Immature natural killer cell (primary cell): ENCODE data around the gene ZNF143. TPM values are rescaled to one million over a fixed set of nuclear protein-coding genes. Genes with fewer than 3 reads are reported as not detected.

Source experiments
- DNase-seq, 3 donors: peaks; one replicate each; pipeline ENCODE4 v3.0.0; 2022; ENCODE audit warnings: mixed read lengths in 1 of 3
- H3K27ac Mint-ChIP-seq, 6 donors: one replicate each; pipeline ENCODE4 v1.8.0; 2020; ENCODE audit warnings: mixed read lengths in 6 of 6, mild to moderate bottlenecking in 5 of 6, inconsistent platforms in 4 of 6, moderate library complexity in 3 of 6
- H3K27me3 Mint-ChIP-seq, 3 donors: one replicate each; pipeline ENCODE4 v1.8.0; 2020 to 2021; ENCODE audit warnings: low read depth in 3 of 3, mild to moderate bottlenecking in 3 of 3, mixed read lengths in 3 of 3, moderate library complexity in 3 of 3, inconsistent platforms in 1 of 3
- H3K36me3 Mint-ChIP-seq, 3 donors: one replicate each; pipeline ENCODE4 v1.8.0; 2020; ENCODE audit warnings: mixed read lengths in 3 of 3, inconsistent platforms in 2 of 3, mild to moderate bottlenecking in 2 of 3
- H3K4me1 Mint-ChIP-seq, 2 donors: one replicate each; pipeline ENCODE4 v1.8.0; 2020; ENCODE audit warnings: inconsistent platforms in 2 of 2, mild to moderate bottlenecking in 2 of 2, mixed read lengths in 2 of 2, moderate library complexity in 1 of 2
- H3K4me3 Mint-ChIP-seq, 5 donors: one replicate each; pipeline ENCODE4 v1.8.0; 2020; ENCODE audit warnings: mild to moderate bottlenecking in 5 of 5, mixed read lengths in 5 of 5, inconsistent platforms in 3 of 5, moderate library complexity in 3 of 5
- H3K9me3 Mint-ChIP-seq, 6 donors: one replicate each; pipeline ENCODE4 v1.8.0; 2020; ENCODE audit warnings: mild to moderate bottlenecking in 6 of 6, mixed read lengths in 6 of 6, inconsistent platforms in 4 of 6, moderate library complexity in 3 of 6
- polyA plus RNA-seq, 3 donors: library from polyadenylated mRNA; unstranded; fragments of 300-500 nt; fragmentation: Illumina TruSeq; gene quantifications; one replicate each; pipeline ENCODE4 v1.2.3, GENCODE V29; 2021

The ZNF143 gene
- polyA plus RNA-seq, 3 donors from 2014 or later = 29.1 to 35.3 (median 34.9) TPM

DNA sequence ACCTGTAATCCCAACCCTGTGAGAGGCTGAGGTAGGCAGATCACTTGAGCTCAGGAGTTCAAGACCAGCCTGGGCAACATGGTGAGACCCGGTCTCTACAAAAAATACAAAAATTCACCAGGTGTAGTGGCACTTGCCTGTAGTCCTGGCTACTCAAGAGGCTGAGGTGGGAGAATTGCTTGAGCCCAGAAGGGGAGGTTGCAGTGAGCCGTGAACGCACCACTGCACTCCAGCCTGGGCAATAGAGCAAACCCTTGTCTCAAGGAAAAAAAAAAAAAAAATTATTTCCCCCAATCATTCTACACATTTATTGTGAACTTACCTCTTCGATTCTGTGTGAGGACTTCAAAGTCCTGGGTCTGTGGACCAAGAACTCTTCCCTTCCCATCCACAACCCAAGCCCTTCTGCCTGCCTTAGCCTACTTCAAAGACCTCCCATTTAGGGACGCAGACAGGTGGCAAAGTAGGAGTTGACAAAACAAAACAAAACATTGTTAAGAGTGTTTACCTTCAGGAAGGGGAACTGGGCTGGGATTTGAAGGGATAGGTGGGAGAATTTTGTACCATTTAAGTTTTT is 108.9 kb downstream of the ZNF143 start:
- no peak for DNase-seq
- Mint-ChIP-seq H3K36me3 (peaks cover 0 to 7% (median 0%) of the 10 kb centered on the region in 3 donors), H3K4me3 (no peak overlapping the region), H3K9me3 (no peaks in the 10 kb centered on the region), H3K27ac (no peak overlapping the region), H3K27me3 (peaks cover 2 to 10% (median 7%) of the 10 kb centered on the region in 3 donors), H3K4me1 (peaks cover 6 to 12% of the 10 kb centered on the region in 2 donors)

DNA sequence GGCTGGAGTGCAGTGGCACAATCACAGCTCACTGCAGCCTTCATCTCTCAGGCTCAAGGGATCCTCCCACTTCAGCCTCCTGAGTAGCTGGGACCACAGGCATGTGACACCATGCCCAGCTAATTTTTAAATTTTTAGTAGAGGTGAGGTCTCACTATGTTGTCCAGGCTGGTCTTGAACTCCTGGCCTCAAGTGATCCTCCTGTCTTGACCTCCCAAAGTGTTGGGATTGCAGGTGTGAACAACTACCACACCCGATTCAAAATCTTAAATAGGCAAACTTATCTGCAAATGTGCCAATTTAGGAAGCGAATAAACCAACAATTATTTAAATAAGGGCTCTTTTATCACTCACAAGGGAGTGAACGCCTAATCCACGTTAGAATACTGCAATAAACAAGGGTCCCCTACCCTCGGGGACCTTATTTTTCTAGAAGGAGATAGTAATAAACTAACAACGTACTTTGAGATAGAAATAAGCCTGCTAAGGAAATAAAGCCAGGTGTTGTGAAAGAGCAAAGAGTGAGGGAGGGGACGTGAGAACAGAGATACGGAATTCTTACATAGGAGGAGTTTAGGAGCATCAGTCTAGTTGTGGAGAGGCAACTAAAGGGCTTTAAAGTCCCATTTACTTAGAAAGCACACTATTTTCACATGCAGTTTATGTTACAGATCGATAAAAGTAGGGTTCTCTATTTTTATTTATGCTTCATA is 109.7 kb downstream of the ZNF143 start:
- Mint-ChIP-seq H3K4me1 (peaks cover 14 to 20% of the 10 kb centered on the region in 2 donors), H3K4me3 (peak overlapping the region in 2 of 5 donors; percentile 9 to 21), H3K27ac (no peak overlapping the region), H3K36me3 (peaks cover 0 to 3% (median 3%) of the 10 kb centered on the region in 3 donors), H3K27me3 (peaks cover 2 to 16% (median 4%) of the 10 kb centered on the region in 3 donors), H3K9me3 (no peaks in the 10 kb centered on the region)
- DNase-seq = no peak

DNA sequence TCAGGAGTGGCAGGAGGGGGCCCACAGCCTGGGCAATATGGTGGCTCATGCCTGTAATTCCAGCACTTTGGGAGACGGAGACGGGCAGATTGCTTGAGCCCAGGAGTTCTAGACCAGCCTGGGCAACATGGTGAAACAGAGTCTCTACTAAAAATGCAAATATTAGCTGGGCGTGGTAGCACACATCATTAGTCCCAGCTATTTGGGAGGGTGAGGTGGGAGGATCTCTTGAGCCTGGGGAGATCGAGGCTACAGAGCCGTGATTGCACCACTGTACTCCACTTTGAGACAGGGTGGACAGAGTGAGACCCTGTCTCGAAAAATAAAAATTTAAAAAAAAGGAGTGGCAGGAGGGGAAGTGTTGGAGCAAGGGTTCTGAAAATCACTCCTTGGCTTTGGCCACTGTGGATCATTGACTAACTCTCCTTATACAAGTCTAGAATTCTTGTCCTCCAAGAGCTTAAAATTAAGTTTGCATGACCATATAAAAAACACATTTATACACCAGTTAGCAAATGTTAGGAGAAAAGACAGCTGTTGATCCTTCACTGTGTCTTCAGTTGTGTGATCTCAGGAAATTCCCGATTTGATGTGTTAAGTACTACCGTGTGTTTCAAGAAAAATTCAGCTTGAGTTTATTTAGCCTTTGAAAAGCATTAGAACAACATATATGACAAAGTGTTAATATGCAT is 110.4 kb downstream of the ZNF143 start:
- Mint-ChIP-seq H3K27ac (no peak overlapping the region), H3K9me3 (no peaks in the 10 kb centered on the region), H3K27me3 (peaks cover 2 to 16% (median 4%) of the 10 kb centered on the region in 3 donors), H3K4me3 (peak overlapping the region in 4 of 5 donors; percentile 81 to 88 (median 83)), H3K4me1 (peaks cover 22 to 27% of the 10 kb centered on the region in 2 donors), H3K36me3 (peaks cover 0 to 3% (median 0%) of the 10 kb centered on the region in 3 donors)
- DNase-seq = no peak

DNA sequence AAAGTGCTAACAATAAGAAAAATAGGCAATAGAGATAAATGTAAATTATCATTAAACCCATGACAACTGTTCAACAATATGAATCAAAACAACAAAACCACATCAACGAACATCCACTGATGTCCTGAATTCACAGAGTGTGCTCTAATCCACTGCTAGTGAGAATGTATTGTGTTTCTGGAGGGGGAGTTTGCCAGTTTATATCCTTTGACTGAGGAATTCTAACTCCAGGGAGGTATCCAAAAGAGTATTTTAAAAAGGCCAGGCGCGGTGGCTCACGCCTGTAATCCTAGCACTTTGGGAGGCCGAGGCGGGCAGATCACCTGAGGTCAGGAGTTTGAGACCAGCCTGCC is 110.9 kb downstream of the ZNF143 start:
- Mint-ChIP-seq H3K27ac (peak overlapping the region in 2 of 6 donors; percentile 13 to 64), H3K4me3 (peak overlapping the region; percentile 53 to 88 (median 83)), H3K27me3 (peaks cover 2 to 16% (median 4%) of the 10 kb centered on the region in 3 donors), H3K4me1 (peaks cover 27 to 33% of the 10 kb centered on the region in 2 donors), H3K9me3 (no peaks in the 10 kb centered on the region), H3K36me3 (peaks cover 0 to 3% (median 0%) of the 10 kb centered on the region in 3 donors)
- DNase-seq = no peak

DNA sequence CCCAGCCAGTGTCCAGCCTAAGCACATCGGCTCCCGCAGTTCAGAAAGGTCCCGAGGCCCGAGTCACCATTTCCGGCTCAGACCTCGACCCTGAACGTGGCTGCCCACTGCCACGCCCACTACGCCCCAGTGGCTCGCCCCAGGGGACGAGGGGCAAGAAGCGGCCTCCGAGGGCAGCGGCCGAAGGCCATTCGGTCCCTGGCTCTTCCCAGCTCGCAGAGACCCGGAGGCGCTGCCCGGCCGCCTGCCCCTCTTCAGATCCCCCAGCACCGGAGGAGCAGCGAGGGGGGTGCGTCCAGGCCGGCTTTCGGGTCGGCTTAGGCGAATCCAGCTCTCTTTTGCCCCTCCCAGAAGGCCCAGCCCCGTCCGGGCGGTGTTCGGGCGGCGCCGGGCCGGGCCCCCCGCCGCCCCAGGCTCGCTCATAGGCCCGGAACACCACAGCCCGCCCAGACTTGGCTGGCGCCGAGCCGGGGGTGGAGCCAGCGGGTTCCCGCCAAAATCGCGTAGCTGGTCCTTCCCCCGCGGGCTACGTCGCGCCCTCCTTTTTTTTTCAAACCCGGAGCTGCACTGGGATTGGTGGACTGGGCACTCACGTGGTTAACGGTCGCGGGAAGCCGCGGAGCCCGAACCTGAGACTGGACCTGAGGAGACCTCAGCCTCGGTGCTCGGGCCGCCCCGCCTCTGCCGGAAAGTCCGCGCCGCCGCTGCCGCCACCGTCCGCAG is 112.4 kb downstream of the ZNF143 start, which contains the start of gene WEE1:
Gene WEE1 (plus strand): TSS at position 619 of the 723 bp plus-strand sequence. CDS start 264 bp downstream, outside the sequence.
- peak within 1 kb of the TSS; percentile 81 to 94 (median 88) for H3K27ac Mint-ChIP-seq
- peak; percentile 97 to 98 (median 97) for DNase-seq
- H3K36me3 Mint-ChIP-seq = peaks cover 0 to 3% (median 0%) of the 10 kb centered on the region in 3 donors
- no peaks in the 10 kb centered on the region for H3K9me3 Mint-ChIP-seq
- peaks cover 40 to 47% of the 10 kb centered on the region in 2 donors for H3K4me1 Mint-ChIP-seq
- H3K27me3 Mint-ChIP-seq = peaks cover 2 to 16% (median 4%) of the 10 kb centered on the region in 3 donors
- peak within 1 kb of the TSS; percentile 83 to 96 (median 89) for H3K4me3 Mint-ChIP-seq

DNA sequence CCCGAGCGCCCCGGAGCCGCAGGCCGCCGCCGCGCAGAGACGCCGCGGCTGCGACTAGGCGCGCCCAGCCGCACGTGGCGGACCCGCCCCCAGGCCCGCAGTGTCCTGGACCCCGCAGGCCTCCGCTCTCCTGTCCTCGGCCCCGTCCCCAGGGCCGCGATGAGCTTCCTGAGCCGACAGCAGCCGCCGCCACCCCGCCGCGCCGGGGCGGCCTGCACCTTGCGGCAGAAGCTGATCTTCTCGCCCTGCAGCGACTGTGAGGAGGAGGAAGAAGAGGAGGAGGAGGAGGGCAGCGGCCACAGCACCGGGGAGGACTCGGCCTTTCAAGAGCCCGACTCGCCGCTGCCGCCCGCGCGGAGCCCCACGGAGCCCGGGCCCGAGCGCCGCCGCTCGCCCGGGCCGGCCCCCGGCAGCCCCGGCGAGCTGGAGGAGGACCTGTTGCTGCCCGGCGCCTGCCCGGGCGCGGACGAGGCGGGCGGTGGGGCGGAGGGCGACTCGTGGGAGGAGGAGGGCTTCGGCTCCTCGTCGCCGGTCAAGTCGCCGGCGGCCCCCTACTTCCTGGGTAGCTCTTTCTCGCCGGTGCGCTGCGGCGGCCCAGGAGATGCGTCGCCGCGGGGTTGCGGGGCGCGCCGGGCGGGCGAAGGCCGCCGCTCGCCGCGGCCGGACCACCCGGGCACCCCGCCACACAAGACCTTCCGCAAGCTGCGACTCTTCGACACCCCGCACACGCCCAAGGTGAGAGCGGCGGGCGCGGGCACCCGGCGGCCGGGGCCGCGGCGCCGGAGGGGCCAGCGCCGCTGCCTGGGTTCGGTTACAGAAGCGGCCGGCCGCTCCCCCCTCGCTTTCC is 113.2 kb downstream of the ZNF143 start:
- Mint-ChIP-seq H3K27ac (peak overlapping the region; percentile 78 to 91 (median 86)), H3K9me3 (no peaks in the 10 kb centered on the region), H3K27me3 (peaks cover 2 to 16% (median 4%) of the 10 kb centered on the region in 3 donors), H3K4me1 (peaks cover 45 to 53% of the 10 kb centered on the region in 2 donors), H3K4me3 (peak overlapping the region; percentile 80 to 96 (median 89)), H3K36me3 (peaks cover 0 to 3% (median 0%) of the 10 kb centered on the region in 3 donors)
- peak; percentile 26 to 31 (median 29) for DNase-seq

DNA sequence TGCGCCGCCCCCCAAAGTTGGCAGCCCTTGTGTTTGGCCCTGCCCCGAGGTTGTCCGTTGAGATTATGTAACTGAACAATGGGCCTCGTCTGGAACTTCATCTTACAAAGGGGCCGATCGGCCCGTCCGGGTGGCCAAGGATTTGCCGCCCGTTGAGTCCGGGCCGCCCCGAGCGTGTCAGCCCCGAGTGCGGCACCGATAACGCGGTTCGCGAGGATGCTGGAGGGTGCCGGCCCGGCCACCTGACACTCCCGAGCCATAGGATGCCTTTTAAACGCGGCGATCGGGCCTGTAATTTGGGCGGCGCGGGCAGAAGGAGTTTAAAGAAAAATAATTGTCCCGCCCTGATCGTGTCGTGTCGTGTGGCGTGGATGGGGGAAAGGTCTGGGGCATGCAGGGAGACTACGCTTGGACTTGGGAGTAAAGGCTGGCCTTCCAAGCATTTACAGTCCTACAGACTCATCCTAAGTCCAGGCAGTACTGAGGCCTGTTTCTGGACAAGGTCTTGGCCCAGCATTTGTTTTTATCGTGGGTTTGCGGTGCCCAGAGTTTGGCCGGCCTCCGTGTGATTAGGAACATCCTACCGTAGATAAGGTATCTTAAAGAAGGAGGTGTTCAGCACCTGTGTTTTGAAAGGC is 113.9 kb downstream of the ZNF143 start:
- peaks cover 0 to 3% (median 0%) of the 10 kb centered on the region in 3 donors for H3K36me3 Mint-ChIP-seq
- DNase-seq = peak; percentile 19 to 28 (median 21)

DNA sequence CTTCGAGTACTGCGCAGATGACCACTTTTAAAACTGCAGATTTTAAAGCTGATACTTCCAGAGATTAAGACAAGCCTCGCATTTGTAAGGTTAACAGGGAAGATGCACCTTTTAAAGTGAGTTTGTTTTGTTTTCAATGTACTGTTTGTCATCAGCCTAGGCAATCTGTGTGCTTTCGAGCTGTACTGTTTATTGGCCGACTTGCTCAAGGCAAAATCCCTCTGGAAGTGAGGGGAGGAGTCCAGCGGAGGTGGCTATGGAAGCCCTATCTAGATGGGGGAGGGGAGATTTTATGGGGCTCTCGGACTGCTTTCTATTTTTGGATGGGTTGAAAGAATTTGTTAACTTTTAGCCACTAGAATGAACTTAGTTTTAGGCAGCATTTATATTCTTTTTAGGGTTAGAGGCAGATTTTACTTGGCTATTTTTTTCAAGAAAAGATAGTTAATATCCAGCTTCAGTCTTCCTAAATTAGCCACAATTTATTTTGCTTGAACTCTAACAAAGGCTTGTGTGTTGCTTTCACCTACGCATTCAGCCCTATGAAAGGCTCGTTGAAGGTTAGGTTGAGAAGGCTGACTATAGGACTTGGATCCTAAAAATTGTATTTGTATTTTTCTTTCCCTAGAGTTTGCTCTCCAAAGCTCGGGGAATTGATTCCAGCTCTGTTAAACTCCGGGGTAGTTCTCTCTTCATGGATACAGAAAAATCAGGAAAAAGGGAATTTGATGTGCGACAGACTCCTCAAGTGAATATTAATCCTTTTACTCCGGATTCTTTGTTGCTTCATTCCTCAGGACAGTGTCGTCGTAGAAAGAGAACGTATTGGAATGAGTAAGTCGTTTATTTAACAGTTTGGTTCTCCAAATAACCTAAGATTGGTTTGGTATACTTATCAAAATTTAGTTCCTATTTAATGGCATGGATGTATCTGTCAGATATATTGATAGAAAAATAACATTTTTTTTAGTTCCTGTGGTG is 114.7 kb downstream of the ZNF143 start:
- DNase-seq = no peak
- peak overlapping the region; percentile 65 to 94 (median 88) for H3K27ac Mint-ChIP-seq
- no peaks in the 10 kb centered on the region for H3K9me3 Mint-ChIP-seq
- peak overlapping the region; percentile 80 to 96 (median 89) for H3K4me3 Mint-ChIP-seq
- peaks cover 2 to 15% (median 4%) of the 10 kb centered on the region in 3 donors for H3K27me3 Mint-ChIP-seq
- peaks cover 0 to 3% (median 0%) of the 10 kb centered on the region in 3 donors for H3K36me3 Mint-ChIP-seq
- peaks cover 48 to 53% of the 10 kb centered on the region in 2 donors for H3K4me1 Mint-ChIP-seq

More for the DNA sequence above, 113.9 kb downstream of the ZNF143 start:
- peaks cover 2 to 16% (median 4%) of the 10 kb centered on the region in 3 donors for H3K27me3 Mint-ChIP-seq
- peak overlapping the region; percentile 80 to 96 (median 89) for H3K4me3 Mint-ChIP-seq
- H3K4me1 Mint-ChIP-seq = peaks cover 48 to 53% of the 10 kb centered on the region in 2 donors
- peak overlapping the region; percentile 64 to 94 (median 88) for H3K27ac Mint-ChIP-seq
- no peaks in the 10 kb centered on the region for H3K9me3 Mint-ChIP-seq

DNA sequence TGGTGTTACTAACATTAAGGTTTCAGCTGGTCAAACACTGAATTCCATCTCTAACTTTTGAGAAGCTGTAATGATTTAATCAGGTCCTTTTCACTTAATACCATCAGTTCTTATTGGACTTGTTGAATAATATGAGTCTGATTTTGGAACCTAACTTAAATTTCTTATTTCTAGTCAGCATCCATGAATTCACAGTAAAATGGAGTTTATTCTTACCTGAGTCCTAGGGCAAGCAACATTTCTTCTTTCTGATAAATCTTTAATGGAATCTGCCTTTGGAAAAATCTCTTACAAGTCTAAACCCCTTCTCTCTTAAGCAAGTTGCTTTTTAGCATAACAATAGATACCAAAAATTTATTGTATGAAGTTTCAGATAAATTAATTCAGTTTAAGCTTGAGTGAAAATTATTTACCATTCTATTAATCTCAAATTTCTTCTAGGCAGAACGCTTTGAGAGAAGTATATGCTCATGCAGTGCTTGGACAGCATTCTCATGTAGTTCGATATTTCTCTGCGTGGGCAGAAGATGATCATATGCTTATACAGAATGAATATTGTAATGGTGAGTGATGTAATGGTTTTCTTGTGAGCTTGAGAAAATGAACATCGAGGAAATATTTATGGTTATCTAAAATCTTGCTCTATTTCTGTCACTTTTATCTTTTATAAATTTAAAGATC is 116.0 kb downstream of the ZNF143 start:
- Mint-ChIP-seq H3K27ac (peak overlapping the region; percentile 85 to 91 (median 88)), H3K9me3 (no peaks in the 10 kb centered on the region), H3K27me3 (peaks cover 2 to 14% (median 4%) of the 10 kb centered on the region in 3 donors), H3K36me3 (peaks cover 7 to 10% (median 8%) of the 10 kb centered on the region in 3 donors), H3K4me3 (peak overlapping the region; percentile 33 to 96 (median 82)), H3K4me1 (peaks cover 48 to 53% of the 10 kb centered on the region in 2 donors)
- DNase-seq = no peak

DNA sequence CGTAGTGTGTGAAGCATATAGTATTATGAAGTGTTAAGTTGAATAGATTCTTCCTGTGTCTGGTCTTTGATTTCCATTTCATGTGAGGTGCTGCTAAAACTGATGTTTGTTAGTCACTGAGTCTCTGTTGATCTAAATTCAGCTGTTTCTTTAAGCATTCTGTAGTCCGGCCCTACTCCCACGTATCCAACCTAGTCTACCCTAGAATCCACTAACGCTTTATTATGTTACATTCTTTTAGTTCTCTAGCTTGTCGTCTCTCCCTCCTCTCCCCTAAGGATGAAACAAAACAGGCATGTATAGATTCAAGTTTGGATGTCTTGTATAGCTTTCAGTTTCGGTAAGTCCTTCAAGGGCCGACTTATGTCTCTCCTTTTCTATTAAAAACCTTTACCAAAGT is 116.7 kb downstream of the ZNF143 start:
- H3K9me3 Mint-ChIP-seq = no peaks in the 10 kb centered on the region
- peak in 2 of 3 donors; percentile 31 to 43 for DNase-seq
- peaks cover 8 to 13% (median 11%) of the 10 kb centered on the region in 3 donors for H3K36me3 Mint-ChIP-seq
- peak overlapping the region; percentile 73 to 86 (median 80) for H3K4me3 Mint-ChIP-seq
- H3K4me1 Mint-ChIP-seq = peaks cover 44 to 46% of the 10 kb centered on the region in 2 donors
- peaks cover 2 to 14% (median 4%) of the 10 kb centered on the region in 3 donors for H3K27me3 Mint-ChIP-seq
- H3K27ac Mint-ChIP-seq = peak overlapping the region; percentile 85 to 91 (median 88)
